Neuronal stem cell (in vitro differentiated cells): ENCODE data around the gene NTRK2.
A peak's percentile ranks its signal among the peaks of the same experiment; 100 is the strongest.

Source experiments
- DNase-seq: peaks from one replicate; pipeline ENCODE4 v3.0.0-alpha.2; 2013; ENCODE audit warnings: low spot score
- H2AFZ ChIP-seq: one replicate; pipeline ENCODE4 v1.6.1; 2013; ENCODE audit warnings: mild to moderate bottlenecking, low read length, inconsistent platforms
- H2AK5ac ChIP-seq: 2 replicates; pipeline ENCODE4 v1.6.1; 2013; ENCODE audit warnings: low read depth, mild to moderate bottlenecking, inconsistent platforms, low read length, moderate library complexity, mixed read lengths
- H2BK120ac ChIP-seq: 2 replicates; pipeline ENCODE4 v1.6.1; 2013; ENCODE audit warnings: low read depth, mild to moderate bottlenecking, inconsistent platforms, low read length, moderate library complexity, mixed read lengths
- H2BK12ac ChIP-seq: one replicate; pipeline ENCODE4 v1.6.1; 2013; ENCODE audit warnings: low read length, inconsistent platforms
- H2BK15ac ChIP-seq: 2 replicates; pipeline ENCODE4 v1.6.1; 2013; ENCODE audit warnings: mild to moderate bottlenecking, low read length, inconsistent platforms, mixed read lengths
- H2BK5ac ChIP-seq: one replicate; pipeline ENCODE4 v1.6.1; 2013; ENCODE audit warnings: inconsistent platforms, mild to moderate bottlenecking, low read length, moderate library complexity
- H3K14ac ChIP-seq: one replicate; pipeline ENCODE4 v1.6.1; 2013; ENCODE audit warnings: low read length, inconsistent platforms
- H3K18ac ChIP-seq: 2 replicates; pipeline ENCODE4 v1.6.1; 2013; ENCODE audit warnings: low read length, inconsistent platforms
- H3K23ac ChIP-seq: 2 replicates; pipeline ENCODE4 v1.6.1; 2013; ENCODE audit warnings: low read depth, mild to moderate bottlenecking, mixed read lengths, low read length, inconsistent platforms; ENCODE audit not compliant: poor library complexity
- H3K27ac ChIP-seq: replicated peaks from 3 replicates; pipeline ENCODE4 v1.5.1; 2013; ENCODE audit warnings: low read length, inconsistent platforms
- H3K27me3 ChIP-seq, 3 experiments: 2 replicates each; pipeline ENCODE4 v1.6.1; 2013; ENCODE audit warnings: low read length in 3 of 3, mild to moderate bottlenecking in 2 of 3, inconsistent platforms in 1 of 3, low read depth in 1 of 3, mixed read lengths in 1 of 3, moderate library complexity in 1 of 3; ENCODE audit not compliant: control insufficient read depth in 3 of 3, insufficient read depth in 3 of 3
- H3K36me3 ChIP-seq, 2 donors: replicated peaks in 1 of 2; 2 replicates each; pipeline ENCODE4 v1.6.1; 2013; ENCODE audit warnings: low read length in 2 of 2; ENCODE audit not compliant: control insufficient read depth in 2 of 2, insufficient read depth in 2 of 2
- H3K4ac ChIP-seq: 2 replicates; pipeline ENCODE4 v1.6.1; 2013; ENCODE audit warnings: inconsistent platforms, mild to moderate bottlenecking, low read length, moderate library complexity
- H3K4me1 ChIP-seq, 2 donors: 1 replicate in 1 of 2; 2 replicates in 1 of 2; pipeline ENCODE4 v1.6.1; 2013; ENCODE audit warnings: low read length in 2 of 2, low read depth in 1 of 2; ENCODE audit not compliant: control insufficient read depth in 2 of 2, insufficient read depth in 1 of 2
- H3K4me2 ChIP-seq: one replicate; pipeline ENCODE4 v1.6.1; 2013; ENCODE audit warnings: mild to moderate bottlenecking, low read length, inconsistent platforms; ENCODE audit not compliant: insufficient read depth, poor library complexity, severe bottlenecking
- H3K4me3 ChIP-seq, 2 donors: 2 replicates each; pipeline ENCODE4 v1.5.1; 2013; ENCODE audit warnings: low read length in 2 of 2, mild to moderate bottlenecking in 2 of 2, inconsistent platforms in 1 of 2, moderate library complexity in 1 of 2
- H3K79me1 ChIP-seq: one replicate; pipeline ENCODE4 v1.6.1; 2013; ENCODE audit warnings: low read depth, mild to moderate bottlenecking, inconsistent platforms, low read length, moderate library complexity
- H3K9ac ChIP-seq: one replicate; pipeline ENCODE4 v1.6.1; 2013; ENCODE audit warnings: mild to moderate bottlenecking, low read depth, low read length, inconsistent platforms; ENCODE audit not compliant: poor library complexity
- H3K9me3 ChIP-seq, 2 donors: replicated peaks in 1 of 2; 2 replicates each; pipeline versions ENCODE3 to v1.6.1; 2013; ENCODE audit warnings: low read length in 2 of 2, mild to moderate bottlenecking in 2 of 2, inconsistent platforms in 1 of 2, low read depth in 1 of 2, mixed read lengths in 1 of 2, moderate library complexity in 1 of 2; ENCODE audit not compliant: control insufficient read depth in 2 of 2, insufficient read depth in 1 of 2
- H4K8ac ChIP-seq: one replicate; pipeline ENCODE4 v1.6.1; 2013; ENCODE audit warnings: low read depth, mild to moderate bottlenecking, inconsistent platforms, low read length, moderate library complexity
- H4K91ac ChIP-seq: one replicate; pipeline ENCODE4 v1.6.1; 2013; ENCODE audit warnings: low read length, low read depth, mild to moderate bottlenecking, inconsistent platforms; ENCODE audit not compliant: poor library complexity
- WGBS, 2 donors: extraction: QIAGEN DNeasy Blood & Tissue Kit; methylation state at CpG; one replicate each; pipeline ENCODE4 v1.1.7; 2013; ENCODE audit warnings: missing lambda C conversion rate in 2 of 2, mixed read lengths in 1 of 2; ENCODE audit not compliant: insufficient read length in 2 of 2, insufficient replicate concordance in 1 of 2; ENCODE audit errors: extremely low coverage in 2 of 2; 5-methylcytosine and 5-hydroxymethylcytosine counted together

The NTRK2 gene

GRCh38 chr9:84998639-84999038 lies 329.1 kb downstream of the NTRK2 start:
- no CpG with 5 or more reads among the region's 2 CpGs for WGBS, 2 donors
- Histone ChIP-seq H4K8ac (no peak overlapping the region), H2AK5ac (no peak overlapping the region), H2BK5ac (no peak overlapping the region), H3K9me3 (peaks cover 10% of the 10 kb centered on the region in 2 donors), H3K4me2 (no peak overlapping the region), H3K18ac (no peak overlapping the region), H3K79me1 (no peaks in the 10 kb centered on the region), H3K4me3 (no peak overlapping the region), H2AFZ (no peak overlapping the region), H4K91ac (no peak overlapping the region), H3K23ac (no peak overlapping the region), H3K27me3 (no peaks in the 10 kb centered on the region), H3K9ac (no peak overlapping the region), H2BK15ac (no peak overlapping the region), H3K14ac (no peak overlapping the region), H3K36me3 (no peaks in the 10 kb centered on the region), H2BK120ac (no peak overlapping the region), H3K27ac (no peak overlapping the region), H2BK12ac (no peak overlapping the region), H3K4me1 (peaks cover 0 to 3% of the 10 kb centered on the region in 2 donors), H3K4ac (no peak overlapping the region)
- DNase-seq, result no peak

- no peaks in the 10 kb centered on the region for H3K79me1 ChIP-seq
- H2BK15ac ChIP-seq, result no peak overlapping the region
- DNase-seq, result no peak
- H3K4me3 ChIP-seq, result peak overlapping the region in 1 of 2 donors; percentile 52
- H3K36me3 ChIP-seq, result no peaks in the 10 kb centered on the region
- no peak overlapping the region for H4K8ac ChIP-seq
- peaks cover 0 to 3% of the 10 kb centered on the region in 2 donors for H3K4me1 ChIP-seq
- no peak overlapping the region for H3K9ac ChIP-seq
- H3K9me3 ChIP-seq, result peaks cover 10% of the 10 kb centered on the region in 2 donors
- no peak overlapping the region for H3K4me2 ChIP-seq
- no peak overlapping the region for H3K14ac ChIP-seq
- no peak overlapping the region for H4K91ac ChIP-seq
- no peak overlapping the region for H2AFZ ChIP-seq
- no peak overlapping the region for H3K27ac ChIP-seq
- no peak overlapping the region for H3K18ac ChIP-seq
- no peak overlapping the region for H2AK5ac ChIP-seq
- no peak overlapping the region for H2BK12ac ChIP-seq
- H2BK5ac ChIP-seq, result no peak overlapping the region
- no peak overlapping the region for H3K23ac ChIP-seq
- no peak overlapping the region for H3K4ac ChIP-seq
- H3K27me3 ChIP-seq, result no peaks in the 10 kb centered on the region
- H2BK120ac ChIP-seq, result no peak overlapping the region
- WGBS, 2 donors, result no CpG with 5 or more reads among the region's 7 CpGs
Observed at GRCh38 chr9:84999788-85000187, 330.3 kb downstream of the NTRK2 start.

- no peak overlapping the region for H2AFZ ChIP-seq
- WGBS, 2 donors, result no CpG with 5 or more reads among the region's 1 CpG
- no peak for DNase-seq
Observed at GRCh38 chr9:85001925-85002324, 332.4 kb downstream of the NTRK2 start.

GRCh38 chr9:85004818-85005413 lies 335.4 kb downstream of the NTRK2 start:
- no peak overlapping the region for H2BK5ac ChIP-seq
- H2AK5ac ChIP-seq, result no peak overlapping the region
- H2BK120ac ChIP-seq, result no peak overlapping the region
- no peak for DNase-seq
- no peak overlapping the region for H3K18ac ChIP-seq
- no peak overlapping the region for H3K27ac ChIP-seq
- H3K4me1 ChIP-seq, result no peaks in the 10 kb centered on the region
- no peak overlapping the region for H3K23ac ChIP-seq
- no peaks in the 10 kb centered on the region for H3K36me3 ChIP-seq
- H2AFZ ChIP-seq, result peak overlapping the region; percentile 50
- H3K9ac ChIP-seq, result no peak overlapping the region
- no peak overlapping the region for H4K8ac ChIP-seq
- H3K4me2 ChIP-seq, result no peak overlapping the region
- no CpG with 5 or more reads among the region's 3 CpGs for WGBS, 2 donors
- H3K4me3 ChIP-seq, result no peak overlapping the region
- H2BK12ac ChIP-seq, result no peak overlapping the region
- no peaks in the 10 kb centered on the region for H3K79me1 ChIP-seq
- H3K27me3 ChIP-seq, result no peaks in the 10 kb centered on the region
- H3K4ac ChIP-seq, result no peak overlapping the region
- H3K14ac ChIP-seq, result no peak overlapping the region
- H3K9me3 ChIP-seq, result peaks cover 7 to 10% of the 10 kb centered on the region in 2 donors
- no peak overlapping the region for H4K91ac ChIP-seq
- H2BK15ac ChIP-seq, result no peak overlapping the region

More at GRCh38 chr9:85001925-85002324, 332.4 kb downstream of the NTRK2 start:
- Histone ChIP-seq H3K4me3 (no peak overlapping the region), H3K9ac (no peak overlapping the region), H3K4ac (no peak overlapping the region), H3K27ac (no peak overlapping the region), H3K18ac (no peak overlapping the region), H2BK5ac (no peak overlapping the region), H3K79me1 (no peaks in the 10 kb centered on the region), H3K9me3 (peaks cover 10% of the 10 kb centered on the region in 2 donors), H2BK15ac (no peak overlapping the region), H3K36me3 (no peaks in the 10 kb centered on the region), H4K8ac (no peak overlapping the region), H3K4me1 (peaks cover 0 to 3% of the 10 kb centered on the region in 2 donors), H4K91ac (no peak overlapping the region), H3K23ac (no peak overlapping the region), H2BK12ac (no peak overlapping the region), H3K27me3 (no peaks in the 10 kb centered on the region), H2AK5ac (no peak overlapping the region), H2BK120ac (no peak overlapping the region), H3K14ac (no peak overlapping the region), H3K4me2 (no peak overlapping the region)
